Retinal pigment epithelial cell (primary cell): ENCODE measurements around the gene WDR7.

Experiments used
- DNase-seq: peaks from one replicate; pipeline ENCODE4 v3.0.0-alpha.2; 2010; ENCODE audit warnings: low read depth
- H3K4me3 ChIP-seq: 2 replicates; pipeline ENCODE4 v1.5.1; 2011; ENCODE audit warnings: mild to moderate bottlenecking, low read length, control low read depth, moderate library complexity
- CTCF ChIP-seq: conservative IDR thresholded peaks from 2 replicates; pipeline ENCODE4 v1.5.1; 2011; ENCODE audit warnings: low read depth, low read length, control low read depth, inconsistent platforms

Gene WDR7

GRCh38 chr18:57027190-57027708 is 376.1 kb downstream of the WDR7 start:
- DNase-seq, result no peak
- no peak for TF ChIP-seq CTCF
- H3K4me3 ChIP-seq, result no peak overlapping the region

DNA sequence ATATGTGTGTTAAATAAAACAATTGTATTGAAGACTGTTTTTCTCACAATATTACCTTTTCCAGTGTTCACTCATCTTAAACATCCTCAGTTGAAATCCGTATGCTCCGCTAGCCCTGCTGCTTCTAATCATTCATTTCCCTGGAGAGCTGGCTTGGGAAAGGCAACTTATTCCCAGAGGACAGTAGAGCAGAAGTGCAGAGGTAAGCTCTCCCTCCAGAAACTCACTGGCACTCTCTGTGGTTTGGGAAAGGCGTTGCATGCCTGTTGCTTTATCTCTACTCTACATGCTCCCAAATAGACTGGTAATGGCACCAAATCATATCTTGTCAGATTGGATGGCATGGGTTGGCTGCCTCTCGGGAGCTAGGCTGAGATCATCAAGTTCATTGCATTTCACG is 378.6 kb downstream of the WDR7 start:
- H3K4me3 ChIP-seq, result no peak overlapping the region
- DNase-seq, result no peak
- peak; percentile 24 for TF ChIP-seq CTCF

GRCh38 chr18:57030417-57030816 is 379.3 kb downstream of the WDR7 start:
- no peak for TF ChIP-seq CTCF
- no peak for DNase-seq
- H3K4me3 ChIP-seq, result no peak overlapping the region

GRCh38 chr18:57035590-57035989 is 384.4 kb downstream of the WDR7 start:
- no peak for DNase-seq
- no peak for TF ChIP-seq CTCF
- no peak overlapping the region for H3K4me3 ChIP-seq

DNA sequence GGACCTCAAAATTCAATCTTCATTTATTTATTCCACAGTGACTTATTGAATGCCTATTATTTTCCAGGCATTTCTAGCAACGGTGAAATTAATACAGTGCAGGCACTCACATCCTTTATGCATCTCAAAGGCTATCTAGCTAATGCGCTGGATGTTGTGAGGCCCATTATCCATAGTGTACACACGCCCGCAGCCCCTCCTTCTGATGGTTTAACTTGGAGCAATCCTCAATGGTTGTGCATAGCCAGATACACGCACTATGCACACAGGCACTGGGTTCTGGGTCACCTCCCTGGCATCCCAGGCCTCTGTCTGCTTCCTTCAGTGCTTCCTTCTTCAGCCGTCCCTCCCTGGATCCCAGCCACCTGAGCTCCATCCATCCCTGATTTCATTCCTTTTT is 387.2 kb downstream of the WDR7 start:
- no peak overlapping the region for H3K4me3 ChIP-seq
- no peak for TF ChIP-seq CTCF
- no peak for DNase-seq

DNA sequence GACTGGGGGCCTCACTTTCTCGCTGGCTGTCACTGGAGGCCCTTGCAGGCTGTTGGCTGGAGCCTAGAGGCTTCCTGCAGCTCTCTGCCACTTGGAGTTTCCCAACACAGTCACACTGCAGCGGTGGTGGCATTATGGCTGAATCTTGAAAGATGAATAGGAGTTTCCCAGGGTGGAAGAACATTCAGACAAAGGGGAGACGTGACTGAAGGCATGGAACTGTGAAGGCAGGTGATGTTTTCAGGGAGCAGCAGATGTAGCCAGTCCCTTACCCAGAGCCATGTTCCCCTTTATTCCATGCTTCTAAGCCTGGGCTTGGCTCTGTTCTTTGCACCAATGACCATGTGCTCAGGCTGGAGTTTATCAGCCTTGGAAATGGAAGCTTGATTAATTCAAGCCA is 389.0 kb downstream of the WDR7 start:
- DNase-seq, result no peak
- no peak for TF ChIP-seq CTCF
- H3K4me3 ChIP-seq, result no peak overlapping the region

DNA sequence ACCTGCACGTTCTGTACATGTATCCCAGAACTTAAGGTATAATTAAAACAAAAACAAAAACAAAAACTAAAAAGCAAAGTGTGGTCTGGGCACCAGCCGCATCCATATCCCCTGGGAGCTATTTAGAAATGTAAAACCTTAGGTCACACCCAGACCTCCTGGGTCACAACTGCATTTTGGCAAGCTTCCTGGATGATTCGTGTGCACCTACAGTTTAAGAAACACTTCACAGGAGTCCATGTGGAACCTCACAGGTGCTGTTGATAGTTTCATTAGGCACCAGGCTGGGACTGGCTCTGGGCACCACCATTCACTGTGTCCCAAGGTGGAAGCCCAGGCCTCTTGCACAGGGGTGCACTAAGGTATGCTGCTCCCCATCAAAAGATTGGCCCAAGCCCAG is 392.1 kb downstream of the WDR7 start:
- no peak overlapping the region for H3K4me3 ChIP-seq
- no peak for TF ChIP-seq CTCF
- DNase-seq, result no peak
